G401.6 (cell line): ENCODE measurements around the gene SNCB.

ENCODE experiments used
- FAIRE-seq: peaks from 2 replicates; lab custom pipeline; 2012; peaks lifted over from hg19 to GRCh38; lab: Jason Lieb, UNC

The SNCB gene

DNA sequence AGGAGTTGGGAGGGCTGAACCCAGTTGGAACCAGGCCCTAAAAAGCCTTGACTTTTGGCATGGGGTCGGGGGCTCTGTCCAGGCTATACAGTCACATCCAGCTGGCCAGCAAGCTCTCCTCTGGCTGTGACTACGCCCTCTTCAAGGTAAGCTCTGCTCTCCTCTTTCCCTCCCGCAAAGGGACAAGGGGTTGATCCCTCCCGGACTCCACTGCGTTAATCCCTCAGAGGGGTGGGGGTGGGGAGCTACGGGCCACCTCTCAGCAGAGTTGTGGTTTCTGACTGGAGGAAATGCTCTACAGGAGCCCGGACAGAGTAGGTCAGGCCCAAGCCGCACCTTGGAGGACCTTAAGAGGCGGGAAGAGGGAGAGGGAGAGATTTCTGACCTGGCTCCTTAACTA is 14.0 kb upstream of the SNCB start:
- FAIRE-seq, result no peak

DNA sequence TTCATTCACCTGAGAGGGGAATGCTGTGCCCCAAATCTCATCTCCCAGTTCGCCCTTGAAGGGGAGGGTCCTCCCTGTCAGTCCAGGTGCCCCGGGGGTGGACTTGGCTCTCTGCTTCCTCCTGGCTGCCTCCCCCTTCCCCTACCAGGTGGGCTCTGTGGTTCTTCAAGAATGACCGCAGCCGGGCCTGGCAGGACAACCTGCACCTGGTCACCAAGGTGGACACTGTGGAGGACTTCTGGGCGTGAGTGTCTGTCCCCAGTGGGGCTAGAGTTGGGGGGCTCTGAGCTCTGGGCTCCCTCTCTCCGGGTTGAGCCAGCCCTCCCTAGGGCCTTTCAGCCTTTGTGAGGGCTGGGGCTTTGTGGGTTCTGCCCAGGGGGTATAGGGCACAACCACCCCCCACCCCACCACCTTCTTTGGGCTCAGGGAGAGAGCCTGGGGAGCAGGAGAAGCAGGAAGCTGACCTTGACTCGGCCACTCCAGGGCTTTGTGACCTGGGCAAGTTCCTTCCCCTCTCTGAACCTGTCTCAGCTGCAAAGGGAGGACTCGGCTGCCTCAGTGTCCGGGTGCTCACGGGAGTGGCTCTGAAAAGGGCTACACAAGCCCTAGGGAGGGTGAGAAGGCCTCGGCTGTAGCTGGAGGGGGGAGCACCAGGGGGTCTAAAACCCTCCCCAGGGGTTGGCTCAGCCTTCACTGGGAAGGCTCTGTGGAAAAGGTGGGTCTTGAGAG is 13.3 kb upstream of the SNCB start:
- FAIRE-seq, result no peak

DNA sequence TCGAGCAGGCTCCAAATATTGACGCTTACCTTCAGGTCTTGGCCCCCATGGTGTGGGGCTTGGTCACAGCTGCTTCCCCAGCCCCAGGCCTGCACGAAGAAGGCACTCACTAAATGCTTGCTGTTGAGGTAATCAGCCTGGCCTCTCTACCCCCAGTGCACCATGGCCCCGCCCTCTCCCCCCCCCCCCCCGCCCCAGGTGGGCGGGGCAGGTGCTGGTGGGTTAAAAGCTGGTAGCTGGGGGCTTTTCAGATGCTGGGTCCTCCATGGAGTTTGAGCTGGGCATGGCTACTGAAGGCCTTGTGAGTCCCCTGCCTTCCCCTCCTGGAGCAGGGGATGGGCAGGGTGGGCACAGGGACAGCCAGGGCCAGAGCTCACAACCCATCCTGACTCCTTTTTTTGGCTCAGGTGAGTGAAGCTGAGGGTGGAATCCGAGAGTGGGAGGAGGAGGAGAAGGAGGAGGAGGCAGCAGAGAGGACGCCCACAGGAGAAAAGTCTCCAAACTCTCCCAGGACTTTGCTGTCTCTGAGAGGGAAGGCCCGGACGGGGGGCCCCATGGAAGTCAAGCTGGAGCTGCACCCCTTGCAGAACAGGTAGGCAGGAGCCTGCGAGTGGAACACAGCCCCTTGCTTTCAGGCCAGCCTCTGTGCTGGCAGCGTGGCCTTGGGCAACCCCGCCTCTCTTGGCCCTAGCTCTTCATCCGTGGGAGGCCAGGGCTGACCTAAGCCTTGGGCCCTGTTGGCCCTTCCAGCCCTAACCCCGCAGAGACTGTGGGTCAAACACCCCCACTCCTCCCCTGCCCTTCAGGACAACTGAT is 12.5 kb upstream of the SNCB start:
- no peak for FAIRE-seq

DNA sequence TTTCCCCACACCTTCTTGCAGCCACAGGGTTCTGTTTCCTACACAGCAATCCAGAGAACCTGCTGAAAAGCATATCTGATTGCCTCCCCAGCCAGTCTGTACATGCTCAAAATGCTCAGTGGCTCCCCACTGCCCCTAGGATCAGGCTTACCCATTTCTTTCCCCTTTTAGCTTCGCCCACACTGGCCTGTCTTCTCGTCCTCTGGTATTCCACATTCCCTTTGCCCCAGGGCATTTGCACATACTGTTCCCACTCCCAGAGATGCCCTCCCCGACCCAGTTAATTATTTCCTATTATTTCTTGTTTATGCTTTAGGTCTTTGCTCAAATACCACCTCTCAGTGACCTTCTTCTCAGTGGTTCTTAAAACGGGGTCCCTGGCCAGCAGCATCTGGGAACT is 10.3 kb upstream of the SNCB start:
- FAIRE-seq, result no peak

DNA sequence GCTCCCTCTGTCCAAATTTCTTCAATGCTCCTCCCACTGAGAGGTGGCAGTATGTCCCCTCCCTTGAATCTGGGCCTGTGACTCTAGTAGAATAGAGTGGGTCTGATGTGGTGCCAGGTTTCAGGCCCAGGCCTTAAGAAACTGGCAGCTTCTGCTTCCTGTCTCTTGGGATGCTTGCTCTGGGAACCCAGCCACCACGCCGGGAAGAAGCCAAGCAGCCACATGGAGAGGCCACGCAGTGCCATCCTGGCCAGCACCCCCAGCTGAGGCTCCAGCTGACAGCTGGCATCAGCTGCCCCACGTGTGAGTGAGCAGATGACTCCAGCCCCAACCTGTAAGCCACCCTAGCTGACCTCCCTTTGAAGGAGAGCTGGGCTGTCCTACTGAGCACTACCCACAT is 9.6 kb upstream of the SNCB start:
- FAIRE-seq, result no peak

DNA sequence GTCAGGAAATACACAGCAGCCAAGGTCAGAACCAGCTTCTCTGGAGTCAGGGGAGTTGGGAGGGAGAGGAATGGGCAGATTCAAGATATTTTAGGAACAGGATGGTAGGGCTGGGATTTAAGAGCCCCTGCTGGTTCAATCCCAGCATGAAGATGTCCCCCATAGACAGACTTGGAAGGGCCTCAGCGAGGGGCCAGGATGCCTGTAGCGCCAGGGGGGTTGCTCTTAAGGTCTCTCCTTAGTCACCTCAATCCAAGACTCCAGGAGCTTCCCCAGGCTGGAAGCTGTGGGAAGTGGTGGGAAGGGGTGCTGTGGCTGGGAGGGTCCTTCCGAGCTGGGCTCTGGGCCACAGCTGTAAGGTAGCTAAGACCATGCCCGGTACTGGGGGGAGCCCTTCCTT is 8.9 kb upstream of the SNCB start:
- no peak for FAIRE-seq

DNA sequence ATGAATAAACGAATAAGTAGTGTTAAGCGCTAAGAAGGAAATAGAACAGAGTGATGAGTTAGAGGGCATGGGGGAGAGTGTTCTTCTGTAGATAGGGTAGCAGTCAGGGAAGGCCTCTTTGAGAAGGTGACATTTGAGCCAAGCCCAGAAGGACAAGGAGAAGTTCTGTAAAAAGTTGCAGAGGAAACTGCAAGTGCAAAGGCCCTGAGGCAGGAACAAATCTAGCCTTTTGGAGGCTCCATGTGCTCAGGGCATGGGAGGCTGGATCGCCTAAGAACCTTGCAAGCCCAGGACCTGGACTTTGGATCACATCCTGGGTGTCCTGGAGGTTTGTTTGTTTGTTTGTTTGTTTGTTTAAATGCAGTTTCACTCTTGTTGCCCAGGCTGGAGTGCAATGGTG is 8.1 kb upstream of the SNCB start:
- FAIRE-seq, result no peak

DNA sequence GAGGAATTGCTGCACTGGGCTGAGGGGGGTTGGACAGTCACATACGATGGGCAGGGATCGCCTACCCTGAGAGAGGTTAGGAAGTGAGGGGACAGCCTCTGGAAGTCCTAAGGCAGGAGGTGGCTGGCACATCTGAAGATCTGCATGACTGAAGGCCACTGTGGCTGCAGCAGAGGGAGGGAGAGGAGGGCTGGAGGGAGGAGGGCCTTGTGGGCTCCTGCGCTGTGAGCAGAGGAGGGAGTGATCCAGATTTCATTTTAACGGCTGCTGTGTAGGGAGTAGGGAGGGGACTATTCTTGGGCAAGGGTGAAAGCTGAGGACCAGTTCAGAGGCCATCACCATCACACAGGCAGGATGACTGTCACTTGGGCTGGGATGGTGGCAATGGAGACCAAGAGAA is 7.2 kb upstream of the SNCB start:
- no peak for FAIRE-seq

DNA sequence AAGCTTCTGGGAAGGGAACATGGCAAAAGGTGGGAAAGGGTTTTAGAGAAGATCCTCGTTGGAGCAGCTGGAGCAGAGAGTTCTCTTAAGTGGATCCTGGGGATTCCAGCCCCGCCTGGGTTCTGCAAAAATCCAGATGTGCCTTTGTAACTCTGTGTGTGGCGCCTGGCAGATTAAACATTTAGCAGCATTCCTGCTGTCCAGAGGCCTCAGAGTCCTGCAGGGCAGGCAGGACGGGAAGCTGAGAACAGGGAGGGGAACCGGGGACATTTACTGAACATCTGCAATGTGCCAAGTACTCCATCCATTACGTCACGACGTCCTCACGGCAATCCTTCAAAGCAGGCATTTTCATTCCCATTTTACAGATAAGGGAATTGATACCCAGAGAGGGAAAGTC is 6.1 kb upstream of the SNCB start:
- no peak for FAIRE-seq

DNA sequence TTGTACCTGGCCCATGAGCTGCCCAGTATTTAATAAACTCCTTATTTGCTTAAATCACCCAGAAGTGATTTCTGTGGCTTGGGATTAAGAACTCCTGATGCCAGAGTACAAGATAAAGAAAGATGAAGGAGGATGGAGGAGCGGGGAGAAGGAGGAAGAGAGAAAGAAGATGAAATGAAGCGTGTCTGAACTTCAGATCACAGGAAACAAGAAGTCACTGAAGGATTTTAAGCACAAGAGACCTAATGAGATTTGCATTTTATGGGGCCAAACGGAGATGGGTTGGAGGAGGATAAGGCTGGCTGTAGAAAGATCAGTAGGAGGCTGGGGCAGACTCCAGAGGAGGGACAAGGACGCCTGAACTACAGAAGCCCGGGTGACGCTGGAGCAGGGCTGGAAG is 3.3 kb upstream of the SNCB start:
- FAIRE-seq, result no peak

DNA sequence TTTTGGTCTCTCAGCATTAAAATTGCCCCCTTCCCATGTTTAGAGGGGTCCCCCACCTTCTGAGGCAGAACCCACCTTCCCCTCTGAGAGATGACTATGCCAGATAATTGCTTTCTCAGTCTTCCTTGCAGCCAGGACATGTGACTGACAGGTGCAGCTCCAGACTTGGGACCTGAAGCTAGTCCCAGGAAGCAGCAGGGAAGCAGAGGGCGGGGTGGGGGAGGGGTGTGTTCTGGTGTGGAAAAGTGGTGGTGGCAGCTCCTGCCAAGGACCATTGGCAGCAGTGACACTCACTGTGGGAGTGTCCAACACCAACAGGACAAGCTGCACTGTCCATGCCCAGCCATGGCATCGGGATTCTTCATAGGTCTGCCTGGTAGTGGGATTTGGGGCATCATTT is 2.4 kb upstream of the SNCB start:
- FAIRE-seq, result no peak

DNA sequence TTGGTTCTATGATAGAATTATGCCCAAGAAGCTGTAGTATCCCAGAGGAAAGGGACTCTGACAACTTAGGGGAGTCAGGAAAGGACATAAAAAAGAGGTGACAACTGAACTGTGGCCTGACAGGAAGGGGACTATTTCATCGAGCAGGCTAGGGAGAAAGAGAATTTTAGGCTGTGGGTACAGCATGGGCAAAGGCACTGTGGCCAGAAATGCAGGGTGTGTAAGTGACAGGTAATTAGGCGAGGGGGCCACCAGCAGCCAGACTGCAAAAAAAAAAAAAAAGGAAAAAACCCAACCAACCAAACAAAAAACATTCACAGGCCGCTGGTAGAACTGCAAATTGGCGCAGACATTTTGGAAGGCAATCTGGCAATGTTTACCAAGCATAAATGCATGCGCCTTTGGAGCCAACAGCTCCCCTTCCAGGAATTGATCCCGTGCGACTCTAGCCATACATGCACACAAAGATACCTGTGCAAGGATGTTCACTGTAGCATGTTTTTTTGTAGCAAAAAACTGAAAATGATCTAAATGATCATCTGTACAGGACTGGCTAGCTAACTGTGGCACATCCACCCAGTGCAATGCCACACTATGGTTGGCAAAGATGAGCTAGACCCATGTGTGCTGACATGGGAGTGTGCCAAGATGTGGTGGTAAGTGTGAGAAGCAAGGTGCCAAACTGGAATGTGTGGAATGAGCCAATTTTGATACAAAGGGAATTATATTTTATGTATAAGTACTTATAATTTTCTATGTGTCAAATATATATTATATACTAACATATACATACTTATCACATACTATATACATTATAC is 1.3 kb upstream of the SNCB start:
- FAIRE-seq, result no peak

DNA sequence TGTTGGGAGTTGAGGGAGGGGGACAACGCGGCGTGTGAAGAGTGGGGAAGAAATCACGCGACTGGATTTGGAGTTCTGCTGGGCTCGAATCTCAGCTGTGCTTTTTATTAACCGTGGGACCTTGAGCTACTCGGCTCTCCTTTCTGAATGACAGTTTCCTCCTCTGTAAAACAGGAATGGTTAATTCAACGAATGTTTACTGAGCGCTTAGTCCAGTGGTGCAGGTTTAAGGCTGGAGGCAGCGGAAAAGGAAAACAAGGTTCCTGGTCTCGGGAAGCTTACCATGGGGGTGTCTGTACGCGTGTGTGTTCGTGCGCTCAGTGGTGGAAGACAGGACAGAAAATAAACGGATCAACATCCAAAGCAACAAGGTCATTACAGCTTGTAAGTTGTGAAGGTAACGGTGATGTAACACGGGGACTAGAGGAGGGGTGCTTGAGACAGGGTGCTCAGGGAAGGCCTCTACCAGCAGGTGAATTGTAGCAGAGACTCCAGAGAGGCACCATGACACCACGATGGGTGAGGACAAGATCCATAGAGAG is 418 bp upstream of the SNCB start:
- FAIRE-seq, result no peak

DNA sequence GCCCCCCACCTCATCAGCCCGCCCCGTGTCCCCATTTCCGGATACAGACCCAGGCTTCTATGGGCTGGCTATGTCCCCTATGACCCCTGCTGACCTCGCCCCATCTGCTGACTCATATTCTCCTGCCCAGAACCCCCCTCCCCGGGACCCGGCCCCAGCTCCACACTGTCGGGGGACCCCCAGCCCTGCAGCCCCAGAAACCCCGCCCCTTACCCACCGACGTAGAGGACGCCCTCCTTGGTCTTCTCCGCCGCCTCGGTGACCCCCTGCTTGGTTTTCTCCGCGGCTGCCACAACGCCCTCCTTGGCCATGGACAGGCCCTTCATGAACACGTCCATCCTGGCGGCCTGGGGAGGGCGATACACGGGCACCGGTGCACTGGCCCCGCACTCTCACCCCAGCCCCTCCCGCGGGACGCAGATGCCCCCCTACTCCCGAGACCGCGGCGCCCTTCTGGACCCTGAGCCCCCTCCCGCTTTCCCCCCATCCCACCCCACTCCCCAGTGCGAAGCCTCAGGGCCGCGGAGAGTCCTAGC is 949 bp downstream of the SNCB start:
- FAIRE-seq, result no peak

DNA sequence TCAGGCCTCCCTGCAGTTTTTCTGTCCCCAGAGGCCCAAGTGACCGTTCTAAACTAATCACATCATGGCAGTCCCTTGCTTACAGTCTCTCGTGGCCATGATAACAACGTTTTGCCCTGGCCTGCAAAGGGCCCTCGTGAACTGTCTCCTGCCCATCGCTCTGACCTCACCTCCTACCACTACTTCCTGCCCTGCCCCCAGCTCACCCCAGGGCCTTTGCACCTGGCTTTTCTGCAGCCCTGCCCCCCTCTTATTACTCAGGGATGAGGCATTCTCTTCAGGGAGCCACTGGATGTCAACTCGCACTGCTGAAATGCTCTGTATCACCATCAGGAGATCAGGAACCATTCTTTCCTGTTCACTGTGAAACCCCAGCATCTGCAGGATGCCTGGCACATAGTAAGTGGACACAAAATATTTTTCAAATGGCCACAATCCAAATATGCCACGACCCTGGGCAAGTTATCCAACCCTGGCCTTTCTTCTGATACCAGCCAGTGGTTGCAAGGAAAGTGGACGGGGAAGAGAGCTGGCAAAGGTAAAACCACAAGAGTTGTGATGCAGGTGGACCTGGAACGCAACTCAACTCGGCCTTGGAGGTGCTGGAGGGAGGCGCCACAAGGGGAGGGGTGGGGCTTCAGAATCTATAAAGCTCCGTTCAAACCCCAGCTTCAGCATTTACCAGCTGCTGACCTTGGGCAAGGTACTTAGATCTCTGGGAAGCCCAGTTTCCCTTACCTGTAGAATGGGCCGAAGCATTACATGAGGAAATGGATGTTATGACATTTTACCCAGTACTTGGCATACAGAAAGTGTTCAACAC is 1.7 kb downstream of the SNCB start:
- FAIRE-seq, result no peak

DNA sequence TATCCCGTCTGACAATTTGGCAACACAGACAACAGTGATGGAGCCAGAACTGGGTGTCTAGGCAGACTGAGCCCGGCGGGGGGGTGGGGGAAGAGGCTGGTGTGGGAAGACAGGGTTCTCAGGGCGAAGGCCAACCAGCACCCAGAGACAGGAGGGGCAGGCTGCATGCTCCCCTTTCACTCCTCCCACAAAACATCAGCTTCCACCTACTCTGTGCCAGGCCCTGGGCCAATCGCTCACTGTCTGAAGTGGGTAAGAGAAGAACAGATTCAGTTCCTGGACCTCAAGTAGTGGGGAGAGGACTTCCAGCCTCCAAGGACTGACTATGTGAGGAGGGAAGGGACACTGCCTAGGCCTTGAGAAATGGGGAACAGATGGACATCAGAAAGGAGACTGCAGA is 2.8 kb downstream of the SNCB start:
- no peak for FAIRE-seq

DNA sequence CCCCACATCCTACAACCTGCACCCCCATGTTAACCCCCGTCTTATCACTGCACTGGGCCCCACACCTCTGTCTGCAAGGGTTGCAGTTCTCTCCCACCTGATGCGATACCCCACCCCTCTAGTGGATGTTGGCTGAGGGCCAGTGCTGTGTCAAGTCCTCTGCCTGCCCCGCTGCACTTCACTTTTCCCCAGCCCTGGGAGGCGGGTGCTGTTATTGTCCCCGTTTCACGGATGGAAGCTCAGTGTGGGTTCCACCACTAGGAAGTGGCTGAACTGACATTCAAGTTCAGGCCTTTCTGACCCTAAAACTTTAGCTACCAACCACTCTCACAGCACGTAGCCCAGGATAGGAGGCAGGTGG is 3.5 kb downstream of the SNCB start:
- no peak for FAIRE-seq

DNA sequence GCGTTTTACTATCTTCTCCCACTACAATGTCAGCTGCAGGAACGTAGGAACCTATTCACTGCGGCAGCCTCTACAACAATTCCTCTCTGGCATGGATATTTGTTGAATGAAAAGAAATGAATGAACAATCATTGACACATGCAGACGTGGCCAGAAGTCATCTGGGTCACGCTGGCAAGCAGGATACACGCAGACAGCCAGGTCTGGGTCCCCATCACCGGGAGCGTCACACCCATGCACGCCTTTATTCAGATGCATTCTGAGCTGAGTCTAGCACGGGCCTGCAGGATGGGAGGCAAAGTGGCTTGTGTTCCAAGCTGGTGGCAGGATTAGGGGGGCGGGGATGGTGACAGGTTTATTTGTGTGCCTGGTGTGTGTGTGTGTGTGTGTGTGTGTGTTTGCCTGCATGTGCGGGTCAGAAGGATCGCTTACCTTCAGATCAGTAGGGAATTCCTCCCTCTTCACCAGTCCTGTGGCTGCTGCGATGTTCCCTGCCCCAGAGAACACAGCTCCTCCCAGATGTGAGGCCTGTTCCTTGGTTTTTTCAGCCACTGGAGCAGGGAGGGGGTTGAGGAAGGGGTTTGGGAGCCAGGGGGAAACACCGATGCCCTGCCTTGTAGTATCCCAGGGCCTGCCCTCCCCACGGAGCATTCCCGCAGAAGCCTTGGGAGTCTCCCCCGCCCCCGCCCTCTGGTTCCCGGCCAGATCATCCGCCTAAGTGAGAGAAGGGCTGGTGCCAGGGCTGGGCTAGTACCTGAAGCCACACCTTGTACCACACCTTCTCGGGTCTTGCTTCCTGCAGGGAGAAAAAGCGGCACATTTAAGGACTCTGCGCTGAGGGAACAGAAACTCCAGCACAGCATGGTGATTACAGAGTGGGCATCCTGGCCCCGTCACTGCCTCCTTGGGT is 4.1 kb downstream of the SNCB start:
- no peak for FAIRE-seq

DNA sequence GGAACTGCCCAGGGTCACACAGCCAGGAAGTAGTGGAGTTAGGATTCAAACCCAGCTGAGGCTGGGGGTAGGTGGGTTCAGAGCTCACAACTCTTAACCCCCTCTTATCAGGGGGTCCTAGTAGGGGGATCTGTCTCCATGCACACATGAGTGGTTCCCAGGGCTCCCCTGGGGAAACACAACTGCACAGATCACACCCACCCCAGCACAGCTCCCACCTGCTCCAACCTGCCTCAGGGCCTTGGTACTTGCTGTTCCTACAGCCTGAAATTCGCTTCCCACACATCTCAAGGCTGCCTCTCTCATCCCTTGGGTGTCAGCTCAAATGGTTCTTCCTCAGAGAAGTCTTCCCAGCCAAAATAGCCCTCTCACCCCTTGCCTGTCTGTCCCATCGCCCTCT is 4.8 kb downstream of the SNCB start:
- no peak for FAIRE-seq

DNA sequence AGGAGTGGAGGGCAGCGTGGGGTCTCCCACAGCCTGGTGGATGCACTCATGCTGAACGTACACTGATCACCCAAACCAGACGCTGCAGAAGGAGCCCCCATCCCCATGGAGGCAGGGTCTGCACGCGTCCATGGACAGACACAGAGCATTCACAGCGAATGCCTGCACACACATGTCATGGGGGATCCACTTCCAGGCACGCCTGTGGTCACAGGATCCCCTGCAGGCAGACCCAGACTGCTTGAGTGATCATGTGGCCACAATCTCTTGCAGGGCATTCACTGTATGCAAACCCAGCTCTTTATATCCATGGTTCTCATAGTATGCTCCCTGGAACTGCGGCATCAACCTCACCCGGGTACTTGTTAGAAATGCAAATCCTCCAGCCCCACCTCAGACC is 5.4 kb downstream of the SNCB start:
- no peak for FAIRE-seq

DNA sequence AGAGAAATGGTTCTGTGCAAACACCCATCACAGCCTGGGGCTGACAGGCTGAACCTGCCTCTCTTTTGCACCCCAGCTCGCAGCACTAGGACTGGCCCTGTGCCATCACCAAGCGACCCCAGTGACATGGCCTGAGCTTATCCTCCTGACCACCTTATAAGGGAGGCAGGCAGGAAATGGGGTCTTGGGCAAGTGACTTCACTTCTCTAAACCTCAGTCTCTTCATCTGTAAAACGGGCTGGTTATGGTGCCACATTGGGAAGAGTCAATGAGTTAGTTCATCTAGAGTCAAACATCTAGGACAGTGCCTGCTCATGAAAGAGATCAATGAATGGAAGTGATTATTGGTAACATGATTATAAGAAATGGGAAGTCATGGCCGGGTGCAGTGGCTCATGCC is 6.2 kb downstream of the SNCB start:
- no peak for FAIRE-seq
